Dendritic cell treated with granulocyte-macrophage colony-stimulating factor and Interleukin-4, amounts not matched to agents 40 ng/mL and 50 ng/mL, for 4 days (primary cell): ENCODE results near the gene USP17L13.
"Not testable (repeated sequence)": the region's sequence is repeated elsewhere in the genome, so short reads cannot be mapped to it uniquely, and the experiment has no call there.

Source experiments
- H3K27ac Mint-ChIP-seq: one replicate; pipeline ENCODE4 v1.8.0; 2022; ENCODE audit warnings: mild to moderate bottlenecking, mixed read lengths
- H3K27me3 Mint-ChIP-seq: one replicate; pipeline ENCODE4 v1.8.0; 2022; ENCODE audit warnings: mild to moderate bottlenecking, mixed read lengths
- H3K36me3 Mint-ChIP-seq: one replicate; pipeline ENCODE4 v1.8.0; 2022; ENCODE audit warnings: low read depth, mixed read lengths
- H3K4me1 Mint-ChIP-seq: one replicate; pipeline ENCODE4 v1.8.0; 2022; ENCODE audit warnings: low read depth, mixed read lengths
- H3K4me3 Mint-ChIP-seq: one replicate; pipeline ENCODE4 v1.8.0; 2022; ENCODE audit warnings: mild to moderate bottlenecking, moderate library complexity, mixed read lengths
- H3K9me3 Mint-ChIP-seq: one replicate; pipeline ENCODE4 v1.8.0; 2022; ENCODE audit warnings: mixed read lengths
- intact Hi-C: fragments of 100-400 bp; cut with micrococcal nuclease; formaldehyde crosslinking; loops from one replicate; pipeline ENCODE4 v1.15.0; 2022

USP17L13 gene

GRCh38 chr4:9224596-9224995 is at the start of gene USP17L13:
Gene USP17L13, plus strand, starts transcription at chr4:9224896. Its CDS starts 0 bp downstream, at chr4:9224896.
- H3K27ac Mint-ChIP-seq, H3K9me3 Mint-ChIP-seq, intact Hi-C loops, H3K27me3 Mint-ChIP-seq, H3K4me1 Mint-ChIP-seq, H3K36me3 Mint-ChIP-seq, H3K4me3 Mint-ChIP-seq: not testable (repeated sequence)

- H3K27ac Mint-ChIP-seq, intact Hi-C loops, H3K4me3 Mint-ChIP-seq, H3K4me1 Mint-ChIP-seq, H3K36me3 Mint-ChIP-seq, H3K27me3 Mint-ChIP-seq, H3K9me3 Mint-ChIP-seq: not testable (repeated sequence)
These were observed 14.3 kb upstream of the USP17L13 start, which contains the start of gene USP17L10 for GRCh38 chr4:9210357-9210756. Gene USP17L10, plus strand, starts transcription at chr4:9210657. Its CDS starts 0 bp downstream, at chr4:9210657.

GRCh38 chr4:9214701-9215100 is 10.0 kb upstream of the USP17L13 start:
- H3K27me3 Mint-ChIP-seq, H3K27ac Mint-ChIP-seq, intact Hi-C loops, H3K36me3 Mint-ChIP-seq, H3K4me3 Mint-ChIP-seq, H3K9me3 Mint-ChIP-seq, H3K4me1 Mint-ChIP-seq: not testable (repeated sequence)

- H3K27ac Mint-ChIP-seq, H3K9me3 Mint-ChIP-seq, H3K4me1 Mint-ChIP-seq, intact Hi-C loops, H3K36me3 Mint-ChIP-seq, H3K27me3 Mint-ChIP-seq, H3K4me3 Mint-ChIP-seq: not testable (repeated sequence)
These were observed 9.6 kb upstream of the USP17L13 start, which contains the start of gene USP17L11 for GRCh38 chr4:9215105-9215504. Gene USP17L11, plus strand, starts transcription at chr4:9215405. Its CDS starts 0 bp downstream, at chr4:9215405.

- H3K27ac Mint-ChIP-seq, H3K4me3 Mint-ChIP-seq, H3K27me3 Mint-ChIP-seq, H3K4me1 Mint-ChIP-seq, H3K9me3 Mint-ChIP-seq, H3K36me3 Mint-ChIP-seq, intact Hi-C loops: not testable (repeated sequence)
These were observed 4.8 kb upstream of the USP17L13 start, which contains the start of gene USP17L12 for GRCh38 chr4:9219852-9220251. Gene USP17L12, plus strand, starts transcription at chr4:9220152. Its CDS starts 0 bp downstream, at chr4:9220152.

- H3K36me3 Mint-ChIP-seq, H3K27me3 Mint-ChIP-seq, intact Hi-C loops, H3K4me3 Mint-ChIP-seq, H3K27ac Mint-ChIP-seq, H3K9me3 Mint-ChIP-seq, H3K4me1 Mint-ChIP-seq: not testable (repeated sequence)
These were observed 5.6 kb downstream of the USP17L13 start for GRCh38 chr4:9230249-9230648.

- intact Hi-C loops, H3K27ac Mint-ChIP-seq, H3K9me3 Mint-ChIP-seq, H3K4me1 Mint-ChIP-seq, H3K36me3 Mint-ChIP-seq, H3K4me3 Mint-ChIP-seq, H3K27me3 Mint-ChIP-seq: not testable (repeated sequence)
These were observed 9.4 kb downstream of the USP17L13 start, which contains the start of gene USP17L15 for GRCh38 chr4:9234085-9234484. Gene USP17L15, plus strand, starts transcription at chr4:9234385. Its CDS starts 0 bp downstream, at chr4:9234385.

GRCh38 chr4:9238461-9238860 is 13.8 kb downstream of the USP17L13 start:
- intact Hi-C loops, H3K4me3 Mint-ChIP-seq, H3K36me3 Mint-ChIP-seq, H3K27ac Mint-ChIP-seq, H3K4me1 Mint-ChIP-seq, H3K9me3 Mint-ChIP-seq, H3K27me3 Mint-ChIP-seq: not testable (repeated sequence)

GRCh38 chr4:9243579-9243978 is 18.9 kb downstream of the USP17L13 start, which contains the start of gene USP17L17:
Gene USP17L17, plus strand, starts transcription at chr4:9243879. Its CDS starts 0 bp downstream, at chr4:9243879.
- H3K27ac Mint-ChIP-seq, H3K4me1 Mint-ChIP-seq, H3K4me3 Mint-ChIP-seq, H3K27me3 Mint-ChIP-seq, H3K9me3 Mint-ChIP-seq, H3K36me3 Mint-ChIP-seq, intact Hi-C loops: not testable (repeated sequence)

GRCh38 chr4:9247953-9248680 is 23.4 kb downstream of the USP17L13 start, which contains the start of gene USP17L18:
Gene USP17L18, plus strand, starts transcription at chr4:9248630. Its CDS starts 0 bp downstream, at chr4:9248630.
- H3K4me1 Mint-ChIP-seq, H3K4me3 Mint-ChIP-seq, H3K9me3 Mint-ChIP-seq, intact Hi-C loops, H3K27ac Mint-ChIP-seq, H3K36me3 Mint-ChIP-seq, H3K27me3 Mint-ChIP-seq: not testable (repeated sequence)

- H3K27ac Mint-ChIP-seq: not testable (repeated sequence)
These were observed 28.4 kb downstream of the USP17L13 start, which contains the start of gene USP17L19 for GRCh38 chr4:9253078-9253477. Gene USP17L19, plus strand, starts transcription at chr4:9253378. Its CDS starts 0 bp downstream, at chr4:9253378.

GRCh38 chr4:9257824-9258223 is 33.1 kb downstream of the USP17L13 start, which contains the start of gene USP17L20:
Gene USP17L20, plus strand, starts transcription at chr4:9258124. Its CDS starts 0 bp downstream, at chr4:9258124.
- H3K36me3 Mint-ChIP-seq, intact Hi-C loops, H3K27me3 Mint-ChIP-seq, H3K9me3 Mint-ChIP-seq, H3K4me1 Mint-ChIP-seq, H3K27ac Mint-ChIP-seq, H3K4me3 Mint-ChIP-seq: not testable (repeated sequence)

More at GRCh38 chr4:9253078-9253477, 28.4 kb downstream of the USP17L13 start, which contains the start of gene USP17L19:
- intact Hi-C loops, H3K4me3 Mint-ChIP-seq, H3K36me3 Mint-ChIP-seq, H3K4me1 Mint-ChIP-seq, H3K9me3 Mint-ChIP-seq, H3K27me3 Mint-ChIP-seq: not testable (repeated sequence)

GRCh38 chr4:9262572-9262971 is 37.9 kb downstream of the USP17L13 start, which contains the start of gene USP17L21:
Gene USP17L21, plus strand, starts transcription at chr4:9262872. Its CDS starts 0 bp downstream, at chr4:9262872.
- H3K4me3 Mint-ChIP-seq, intact Hi-C loops, H3K9me3 Mint-ChIP-seq, H3K27me3 Mint-ChIP-seq, H3K4me1 Mint-ChIP-seq, H3K27ac Mint-ChIP-seq, H3K36me3 Mint-ChIP-seq: not testable (repeated sequence)

GRCh38 chr4:9267319-9267718 is 42.6 kb downstream of the USP17L13 start, which contains the start of gene USP17L22:
Gene USP17L22, plus strand, starts transcription at chr4:9267619. Its CDS starts 0 bp downstream, at chr4:9267619.
- H3K4me1 Mint-ChIP-seq, H3K4me3 Mint-ChIP-seq, H3K27ac Mint-ChIP-seq, H3K36me3 Mint-ChIP-seq, H3K27me3 Mint-ChIP-seq, intact Hi-C loops, H3K9me3 Mint-ChIP-seq: not testable (repeated sequence)
